Chondrocyte (in vitro differentiated cells): ENCODE results near the gene GPR108. TPM values are rescaled to one million over a fixed set of nuclear protein-coding genes. Genes with fewer than 3 reads are reported as not detected.

Source experiments
- DNase-seq: peaks from one replicate; pipeline ENCODE4 v3.0.0; 2021; ENCODE audit warnings: mixed read lengths, low spot score
- H3K27ac Mint-ChIP-seq: one replicate; pipeline ENCODE4 v1.8.0; 2021; ENCODE audit warnings: mild to moderate bottlenecking, moderate library complexity, mixed read lengths; ENCODE audit not compliant: unreplicated experiment
- H3K27me3 Mint-ChIP-seq: 2 replicates; pipeline ENCODE4 v1.8.0; 2021; ENCODE audit warnings: low read depth, mixed read lengths
- H3K36me3 Mint-ChIP-seq: 2 replicates; pipeline ENCODE4 v1.8.0; 2021; ENCODE audit warnings: low read depth, mixed read lengths
- H3K4me1 Mint-ChIP-seq: 2 replicates; pipeline ENCODE4 v1.8.0; 2021; ENCODE audit warnings: low read depth, mild to moderate bottlenecking, mixed read lengths
- H3K4me3 Mint-ChIP-seq: one replicate; pipeline ENCODE4 v1.8.0; 2021; ENCODE audit warnings: mild to moderate bottlenecking, moderate library complexity, mixed read lengths; ENCODE audit not compliant: unreplicated experiment
- H3K9me3 Mint-ChIP-seq: 2 replicates; pipeline ENCODE4 v1.8.0; 2021; ENCODE audit warnings: low read depth, mixed read lengths
- CTCF ChIP-seq: fragments of 200-600 bp; sonication (generic); IDR thresholded peaks from 2 replicates; pipeline ENCODE4 v1.5.0; 2021; ENCODE audit warnings: antibody characterized with exemption, mild to moderate bottlenecking, moderate library complexity
- total RNA-seq: library from RNA; stranded (reverse); gene quantifications from 3 replicates; pipeline ENCODE4 v1.2.1, GENCODE V29; 2021

Gene GPR108
- total RNA-seq, 1 donor from 2014 or later = 39.8 TPM

- DNase-seq = no peak
- Mint-ChIP-seq H3K27ac (no peak overlapping the region), H3K9me3 (no peaks in the 10 kb centered on the region), H3K27me3 (no peaks in the 10 kb centered on the region), H3K36me3 (peaks cover 9% of the 10 kb centered on the region), H3K4me3 (no peak overlapping the region), H3K4me1 (peaks cover 23% of the 10 kb centered on the region)
- TF ChIP-seq CTCF = no peak
Measured at GRCh38 chr19:6732803-6733337, 4.5 kb downstream of the GPR108 start.

GRCh38 chr19:6731822-6732221 lies 5.6 kb downstream of the GPR108 start:
- no peak for DNase-seq
- peaks cover 9% of the 10 kb centered on the region for H3K36me3 Mint-ChIP-seq
- TF ChIP-seq CTCF = no peak
- H3K9me3 Mint-ChIP-seq = no peaks in the 10 kb centered on the region
- no peak overlapping the region for H3K4me3 Mint-ChIP-seq
- peaks cover 20% of the 10 kb centered on the region for H3K4me1 Mint-ChIP-seq
- no peaks in the 10 kb centered on the region for H3K27me3 Mint-ChIP-seq
- no peak overlapping the region for H3K27ac Mint-ChIP-seq

- no peak for TF ChIP-seq CTCF
- Mint-ChIP-seq H3K4me1 (peaks cover 15% of the 10 kb centered on the region), H3K27ac (no peak overlapping the region), H3K36me3 (peaks cover 9% of the 10 kb centered on the region), H3K9me3 (no peaks in the 10 kb centered on the region), H3K4me3 (no peak overlapping the region), H3K27me3 (no peaks in the 10 kb centered on the region)
- no peak for DNase-seq
Measured at GRCh38 chr19:6730941-6731670, 6.3 kb downstream of the GPR108 start.

GRCh38 chr19:6730153-6730804 lies 7.1 kb downstream of the GPR108 start:
- peaks cover 7% of the 10 kb centered on the region for H3K4me1 Mint-ChIP-seq
- no peak for DNase-seq

More at GRCh38 chr19:6730153-6730804, 7.1 kb downstream of the GPR108 start:
- no peak overlapping the region for H3K4me3 Mint-ChIP-seq
- H3K9me3 Mint-ChIP-seq = no peaks in the 10 kb centered on the region
- no peaks in the 10 kb centered on the region for H3K27me3 Mint-ChIP-seq
- peaks cover 9% of the 10 kb centered on the region for H3K36me3 Mint-ChIP-seq
- no peak for TF ChIP-seq CTCF
- H3K27ac Mint-ChIP-seq = no peak overlapping the region
